ENCODE measurements around the gene EXOSC1. TPM values are rescaled to one million over a fixed set of nuclear protein-coding genes. Genes with fewer than 3 reads are reported as not detected.

Gene EXOSC1, protein sequence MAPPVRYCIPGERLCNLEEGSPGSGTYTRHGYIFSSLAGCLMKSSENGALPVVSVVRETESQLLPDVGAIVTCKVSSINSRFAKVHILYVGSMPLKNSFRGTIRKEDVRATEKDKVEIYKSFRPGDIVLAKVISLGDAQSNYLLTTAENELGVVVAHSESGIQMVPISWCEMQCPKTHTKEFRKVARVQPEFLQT
- total RNA-seq (10 to 100 TPM; 29.1 to 40.0 (median 38.7) TPM), polyA plus RNA-seq (10 to 100 TPM; 35.4 to 42.6 (median 36.8) TPM)

DNA sequence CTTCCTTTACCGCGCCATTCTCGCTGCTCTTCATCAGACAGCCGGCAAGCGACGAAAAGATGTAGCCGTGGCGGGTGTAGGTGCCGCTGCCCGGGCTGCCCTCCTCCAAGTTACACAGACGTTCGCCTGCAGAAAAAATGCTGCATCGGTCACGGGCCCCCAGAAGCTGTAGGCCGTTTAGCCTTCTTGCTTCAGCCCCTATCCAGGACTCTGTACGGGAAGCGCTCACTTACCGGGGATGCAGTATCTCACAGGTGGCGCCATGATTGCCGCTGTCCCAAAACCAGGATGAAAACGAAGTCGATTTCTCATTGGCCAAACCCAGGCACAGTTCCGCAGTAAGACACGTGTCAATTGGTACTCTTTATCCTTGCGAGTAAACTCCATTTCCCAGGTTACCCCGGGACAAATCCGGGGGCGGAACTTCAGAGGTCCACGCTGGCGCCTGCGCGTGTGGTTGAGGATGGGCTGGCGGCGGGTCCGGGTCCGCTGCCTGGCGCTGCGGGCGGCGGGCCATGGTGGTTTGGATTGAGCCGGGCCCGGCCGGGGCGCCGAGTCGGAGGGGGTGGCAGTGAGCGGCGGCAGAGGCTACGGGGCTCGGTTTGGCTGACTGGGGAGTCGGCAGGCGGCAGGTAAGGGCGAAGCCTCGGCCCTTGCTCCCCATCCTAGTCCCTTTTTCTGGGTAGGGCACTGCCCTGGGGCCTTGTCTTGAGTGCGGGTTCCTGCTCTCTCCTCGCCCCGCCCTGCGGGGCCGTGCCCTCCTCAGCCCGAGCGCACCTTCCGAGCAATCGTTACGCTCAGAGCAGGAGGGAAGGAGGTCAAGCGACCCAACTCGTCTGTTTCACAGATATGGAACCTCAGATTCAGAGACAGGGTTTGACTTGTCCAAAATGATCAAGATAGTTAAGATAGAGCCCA is at the start of gene EXOSC1, which contains the start of gene ZDHHC16:
Gene EXOSC1 (minus strand): TSS at position 285 of the 918 bp plus-strand sequence. CDS start 21 bp downstream, at position 264.
Gene ZDHHC16 (plus strand): TSS at position 454 of the 918 bp plus-strand sequence. CDS start 5,501 bp downstream, outside the sequence.
- intact Hi-C loops (cut with DNase I), result loop anchor here (1.0 to 5.0 kb wide), 3 partner anchors 17 to 51 kb away; partner anchors contain the start of genes MMS19, RRP12 and UBTD1
- 0% methylated on average over 66 of the region's 66 CpGs for WGBS, 2 donors
- Histone ChIP-seq H3K9me3 (no peaks in the 10 kb centered on the region), H3K4me1 (peaks cover 0 to 35% (median 31%) of the 10 kb centered on the region in 4 donors), H3K36me3 (peaks cover 0 to 18% (median 1%) of the 10 kb centered on the region in 4 donors), H3K27me3 (no peaks in the 10 kb centered on the region), H3K27ac (peak within 1 kb of the TSS; percentile 77 to 83 (median 81)), H3K4me3 (peak within 1 kb of the TSS; percentile 69 to 89 (median 77))
- TF ChIP-seq POLR2AphosphoS5 (IDR thresholded peaks at IDR 0.05), result peak; percentile 50 to 83 (median 80)
- TF ChIP-seq, protein P1, sequence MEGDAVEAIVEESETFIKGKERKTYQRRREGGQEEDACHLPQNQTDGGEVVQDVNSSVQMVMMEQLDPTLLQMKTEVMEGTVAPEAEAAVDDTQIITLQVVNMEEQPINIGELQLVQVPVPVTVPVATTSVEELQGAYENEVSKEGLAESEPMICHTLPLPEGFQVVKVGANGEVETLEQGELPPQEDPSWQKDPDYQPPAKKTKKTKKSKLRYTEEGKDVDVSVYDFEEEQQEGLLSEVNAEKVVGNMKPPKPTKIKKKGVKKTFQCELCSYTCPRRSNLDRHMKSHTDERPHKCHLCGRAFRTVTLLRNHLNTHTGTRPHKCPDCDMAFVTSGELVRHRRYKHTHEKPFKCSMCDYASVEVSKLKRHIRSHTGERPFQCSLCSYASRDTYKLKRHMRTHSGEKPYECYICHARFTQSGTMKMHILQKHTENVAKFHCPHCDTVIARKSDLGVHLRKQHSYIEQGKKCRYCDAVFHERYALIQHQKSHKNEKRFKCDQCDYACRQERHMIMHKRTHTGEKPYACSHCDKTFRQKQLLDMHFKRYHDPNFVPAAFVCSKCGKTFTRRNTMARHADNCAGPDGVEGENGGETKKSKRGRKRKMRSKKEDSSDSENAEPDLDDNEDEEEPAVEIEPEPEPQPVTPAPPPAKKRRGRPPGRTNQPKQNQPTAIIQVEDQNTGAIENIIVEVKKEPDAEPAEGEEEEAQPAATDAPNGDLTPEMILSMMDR (IDR thresholded peaks at IDR 0.05), result no peak
- no peak for TF ChIP-seq EP300 (IDR thresholded peaks at IDR 0.05)
- peak in 1 of 2 donors; percentile 39 for TF ChIP-seq POLR2A (IDR thresholded peaks at IDR 0.05)
- DNase-seq, result peak; percentile 94

DNA sequence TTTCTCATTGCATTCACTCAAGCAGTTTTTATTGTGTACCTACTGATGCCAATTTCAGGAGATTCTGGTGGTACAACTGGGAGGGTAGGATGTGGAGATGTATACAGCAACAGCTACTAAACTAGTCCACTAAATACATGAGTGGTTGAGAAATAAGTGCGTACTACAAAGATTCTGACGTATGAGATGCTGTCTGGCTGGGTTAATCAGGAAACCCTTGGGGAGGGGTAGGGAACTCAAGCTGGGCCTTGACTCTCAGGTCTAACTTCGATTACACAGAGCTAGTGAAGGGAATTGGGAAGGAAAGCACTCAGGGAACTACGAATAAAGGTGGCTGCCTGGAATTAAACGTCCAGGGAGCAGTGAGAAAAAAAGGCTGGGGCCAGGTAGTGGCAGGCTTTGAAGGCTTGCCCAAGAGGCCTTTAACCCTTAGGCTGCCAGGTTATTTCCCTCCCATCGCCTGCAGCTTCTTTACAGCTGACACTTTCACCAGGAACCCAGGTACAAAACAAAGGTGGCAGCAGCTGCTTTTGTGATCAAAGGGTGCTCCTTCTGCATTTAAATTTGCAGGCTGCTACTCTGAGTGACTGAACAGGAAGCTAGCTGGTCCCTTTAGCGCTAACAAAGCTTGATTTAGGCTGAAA is 49.2 kb upstream of the EXOSC1 start:
- WGBS, 2 donors, result 52 to 60% methylated on average over 7 of the region's 7 CpGs
- DNase-seq, result no peak
- H3K4me1 ChIP-seq, result peaks cover 0 to 64% (median 45%) of the 10 kb centered on the region in 4 donors
- H3K27me3 ChIP-seq, result no peaks in the 10 kb centered on the region
- TF ChIP-seq, protein P1 (IDR thresholded peaks at IDR 0.05), result no peak
- no peak for TF ChIP-seq POLR2AphosphoS5 (IDR thresholded peaks at IDR 0.05)
- no peak for TF ChIP-seq EP300 (IDR thresholded peaks at IDR 0.05)
- TF ChIP-seq POLR2A (IDR thresholded peaks at IDR 0.05), result no peak
- H3K27ac ChIP-seq, result peak overlapping the region; percentile 3 to 35 (median 28)
- H3K9me3 ChIP-seq, result no peaks in the 10 kb centered on the region
- intact Hi-C loops (cut with DNase I), result loop anchor here (5.0 kb wide), 4 partner anchors 33 to 137 kb away; partner anchors contain the start of genes EXOSC1, MORN4, PGAM1 and ZDHHC16
- no peak overlapping the region for H3K4me3 ChIP-seq
- H3K36me3 ChIP-seq, result no peaks in the 10 kb centered on the region

DNA sequence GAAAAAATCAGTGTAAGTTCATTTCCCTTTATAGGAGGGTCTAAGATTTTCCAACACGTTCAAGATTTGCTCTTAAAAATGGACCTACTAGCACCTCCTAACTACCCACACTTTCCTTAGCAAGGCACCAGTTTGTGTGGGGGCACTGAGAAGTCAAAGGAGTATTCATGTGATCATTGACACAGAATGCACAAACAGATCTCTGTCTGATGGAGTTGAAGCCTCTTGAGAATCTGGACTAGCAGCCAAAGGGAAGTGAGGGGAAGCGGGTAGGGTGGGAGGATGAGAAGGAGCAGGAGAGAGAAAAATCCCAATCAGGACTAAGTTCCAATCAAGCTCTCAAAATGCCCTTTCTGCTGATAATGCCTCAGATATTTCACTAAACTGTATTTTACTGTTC is 48.3 kb upstream of the EXOSC1 start:
- H3K4me1 ChIP-seq, result peaks cover 0 to 68% (median 43%) of the 10 kb centered on the region in 4 donors
- no peaks in the 10 kb centered on the region for H3K9me3 ChIP-seq
- DNase-seq, result no peak
- intact Hi-C loops (cut with DNase I), result no loop called here
- TF ChIP-seq POLR2A (IDR thresholded peaks at IDR 0.05), result no peak
- no peak for TF ChIP-seq POLR2AphosphoS5 (IDR thresholded peaks at IDR 0.05)
- no peak for TF ChIP-seq EP300 (IDR thresholded peaks at IDR 0.05)
- TF ChIP-seq, protein P1 (IDR thresholded peaks at IDR 0.05), result no peak
- 57 to 68% methylated on average over 2 of the region's 2 CpGs for WGBS, 2 donors
- H3K4me3 ChIP-seq, result no peak overlapping the region
- peak overlapping the region in 2 of 4 donors; percentile 22 to 35 for H3K27ac ChIP-seq
- H3K27me3 ChIP-seq, result no peaks in the 10 kb centered on the region
- H3K36me3 ChIP-seq, result no peaks in the 10 kb centered on the region

DNA sequence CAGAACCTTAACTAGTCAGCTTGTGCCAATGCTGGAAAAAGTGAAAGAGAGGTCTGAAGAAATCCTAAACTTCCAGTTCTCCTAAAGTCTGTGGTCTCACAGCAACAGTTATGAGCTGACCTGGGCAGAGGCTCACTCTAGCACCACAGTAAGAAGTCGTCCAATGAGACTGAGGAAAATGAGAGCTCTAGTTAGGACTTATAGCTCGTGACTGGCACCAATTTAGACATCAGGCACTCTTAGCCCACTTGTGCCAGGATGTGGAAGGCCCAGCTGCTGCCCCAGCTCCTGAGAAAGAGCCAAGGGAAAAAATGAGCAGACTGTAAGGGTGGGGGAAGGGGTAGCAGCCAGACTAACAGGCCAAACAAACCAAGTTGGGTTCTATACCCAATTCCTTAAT is 44.8 kb upstream of the EXOSC1 start:
- Histone ChIP-seq H3K27ac (peak overlapping the region in 3 of 4 donors; percentile 14 to 64 (median 37)), H3K4me3 (no peak overlapping the region), H3K4me1 (peaks cover 0 to 60% (median 28%) of the 10 kb centered on the region in 4 donors), H3K27me3 (no peaks in the 10 kb centered on the region), H3K36me3 (peaks cover 0 to 5% (median 0%) of the 10 kb centered on the region in 4 donors), H3K9me3 (no peaks in the 10 kb centered on the region)
- TF ChIP-seq POLR2A (IDR thresholded peaks at IDR 0.05) (no peak), POLR2AphosphoS5 (IDR thresholded peaks at IDR 0.05) (no peak), EP300 (IDR thresholded peaks at IDR 0.05) (no peak)
- TF ChIP-seq, protein P1 (IDR thresholded peaks at IDR 0.05), result no peak
- no peak for DNase-seq
- 85 to 86% methylated on average over 2 of the region's 2 CpGs for WGBS, 2 donors
- intact Hi-C loops (cut with DNase I), result no loop called here

All from sigmoid colon (tissue), 7 donors.